Omental fat pad (tissue), 4 donors: ENCODE measurements around the gene HORMAD2. TPM values are rescaled to one million over a fixed set of nuclear protein-coding genes. Genes with fewer than 3 reads are reported as not detected.

Source experiments
- ATAC-seq: fragments of 150-250 bp; one replicate; pipeline ENCODE4 v1.9.1; 2016; ENCODE audit warnings: mild to moderate bottlenecking, moderate library complexity; ENCODE audit not compliant: low FRiP score
- DNase-seq: peaks from one replicate; pipeline ENCODE4 v3.0.0-alpha.2; 2019; ENCODE audit warnings: low spot score
- total RNA-seq, 4 donors: library from RNA; depleted of rRNA; stranded (reverse); fragments of >200 nt; gene quantifications; one replicate each; pipeline ENCODE4 v1.1.0, GENCODE V29; 2016
- TF ChIP-seq, protein P1 (sequence below), 3 donors: fragments of 450-650 bp; IDR thresholded peaks; one replicate each; pipeline ENCODE4 v1.5.1; 2016 to 2017; ENCODE audit warnings: antibody characterized with exemption in 3 of 3, mild to moderate bottlenecking in 3 of 3, moderate library complexity in 2 of 3

The HORMAD2 gene
- total RNA-seq, 4 donors from 2014 or later = not detected

DNA sequence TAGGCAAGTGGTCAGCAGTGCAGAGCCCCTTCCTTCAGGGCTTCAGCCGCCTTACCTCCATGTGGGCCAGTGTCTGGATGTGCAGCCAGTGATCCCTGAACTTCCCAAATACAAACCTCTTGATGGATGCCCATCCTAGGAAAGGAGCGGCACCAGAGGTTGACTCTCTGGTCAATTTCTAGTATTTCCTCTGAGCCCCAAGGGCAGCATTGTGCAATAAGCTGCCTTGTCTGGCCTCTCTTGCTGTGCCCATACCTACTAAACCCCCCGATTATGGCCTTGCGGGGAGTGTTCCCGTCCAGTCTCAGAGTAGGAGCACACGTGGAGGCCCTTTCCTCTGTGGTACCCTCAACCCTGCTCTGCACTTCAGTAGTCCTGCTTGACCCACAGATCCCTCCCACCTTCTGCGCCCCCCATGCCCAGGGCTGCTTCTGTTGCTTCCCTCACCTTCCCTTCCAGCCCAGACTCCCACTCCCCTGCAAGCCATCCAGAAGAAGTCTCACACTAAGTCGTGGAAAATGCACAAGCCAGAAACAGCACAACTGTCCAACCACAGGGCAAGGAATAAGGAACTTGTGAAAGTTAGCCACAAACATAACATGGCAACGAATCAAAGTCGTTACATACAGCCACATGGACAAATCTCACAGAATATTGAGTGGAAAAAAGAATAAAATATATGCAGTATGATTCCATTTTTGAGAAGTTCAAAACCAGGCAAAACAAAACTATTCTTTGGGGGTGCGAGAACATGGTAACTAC lies 39.6 kb upstream of the HORMAD2 start:
- ATAC-seq (no peak), DNase-seq (no peak)
- TF ChIP-seq, protein P1, sequence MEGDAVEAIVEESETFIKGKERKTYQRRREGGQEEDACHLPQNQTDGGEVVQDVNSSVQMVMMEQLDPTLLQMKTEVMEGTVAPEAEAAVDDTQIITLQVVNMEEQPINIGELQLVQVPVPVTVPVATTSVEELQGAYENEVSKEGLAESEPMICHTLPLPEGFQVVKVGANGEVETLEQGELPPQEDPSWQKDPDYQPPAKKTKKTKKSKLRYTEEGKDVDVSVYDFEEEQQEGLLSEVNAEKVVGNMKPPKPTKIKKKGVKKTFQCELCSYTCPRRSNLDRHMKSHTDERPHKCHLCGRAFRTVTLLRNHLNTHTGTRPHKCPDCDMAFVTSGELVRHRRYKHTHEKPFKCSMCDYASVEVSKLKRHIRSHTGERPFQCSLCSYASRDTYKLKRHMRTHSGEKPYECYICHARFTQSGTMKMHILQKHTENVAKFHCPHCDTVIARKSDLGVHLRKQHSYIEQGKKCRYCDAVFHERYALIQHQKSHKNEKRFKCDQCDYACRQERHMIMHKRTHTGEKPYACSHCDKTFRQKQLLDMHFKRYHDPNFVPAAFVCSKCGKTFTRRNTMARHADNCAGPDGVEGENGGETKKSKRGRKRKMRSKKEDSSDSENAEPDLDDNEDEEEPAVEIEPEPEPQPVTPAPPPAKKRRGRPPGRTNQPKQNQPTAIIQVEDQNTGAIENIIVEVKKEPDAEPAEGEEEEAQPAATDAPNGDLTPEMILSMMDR (IDR thresholded peaks at IDR 0.05) = no peak

DNA sequence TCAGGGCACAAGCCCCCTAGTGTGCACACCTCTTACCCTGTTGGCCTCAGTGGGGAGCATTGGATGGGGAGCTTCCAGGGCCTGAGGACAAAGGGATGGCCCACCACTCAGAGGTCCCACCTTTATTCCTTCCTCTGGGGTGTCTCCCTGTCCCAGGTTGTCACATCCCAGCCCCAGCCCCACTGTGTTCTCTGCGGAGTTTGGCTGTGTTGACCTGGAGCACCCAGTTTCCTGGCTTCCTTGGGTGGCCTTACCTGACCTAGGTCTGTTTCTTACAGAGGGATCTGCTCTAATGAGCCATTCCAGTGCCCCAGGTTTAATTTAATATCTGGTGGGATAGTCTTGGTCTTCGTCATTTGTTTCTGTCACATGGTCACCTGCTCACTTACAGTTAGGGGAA lies 38.8 kb upstream of the HORMAD2 start:
- TF ChIP-seq, protein P1 (IDR thresholded peaks at IDR 0.05) = no peak
- DNase-seq = no peak
- no peak for ATAC-seq

DNA sequence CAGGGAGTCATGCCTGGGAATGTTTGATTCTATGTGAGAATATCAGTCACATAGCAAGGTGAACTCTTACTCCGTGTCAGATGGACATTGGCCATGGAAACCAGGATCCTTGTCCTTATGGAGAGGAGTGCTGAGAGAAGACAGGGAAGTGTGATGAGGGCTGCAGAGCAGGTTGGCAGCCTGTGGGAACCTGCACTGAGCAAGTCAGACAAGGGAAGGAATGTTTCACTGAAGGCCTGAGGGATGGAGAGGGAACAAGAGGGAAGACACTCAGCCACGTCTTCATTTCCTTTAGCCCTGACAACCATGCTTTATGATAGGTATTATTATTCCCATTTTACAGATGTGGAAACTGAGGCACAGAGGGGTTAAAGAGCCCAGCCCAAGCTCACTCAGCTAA lies 38.4 kb upstream of the HORMAD2 start:
- ATAC-seq = no peak
- TF ChIP-seq, protein P1 (IDR thresholded peaks at IDR 0.05) = no peak
- no peak for DNase-seq

DNA sequence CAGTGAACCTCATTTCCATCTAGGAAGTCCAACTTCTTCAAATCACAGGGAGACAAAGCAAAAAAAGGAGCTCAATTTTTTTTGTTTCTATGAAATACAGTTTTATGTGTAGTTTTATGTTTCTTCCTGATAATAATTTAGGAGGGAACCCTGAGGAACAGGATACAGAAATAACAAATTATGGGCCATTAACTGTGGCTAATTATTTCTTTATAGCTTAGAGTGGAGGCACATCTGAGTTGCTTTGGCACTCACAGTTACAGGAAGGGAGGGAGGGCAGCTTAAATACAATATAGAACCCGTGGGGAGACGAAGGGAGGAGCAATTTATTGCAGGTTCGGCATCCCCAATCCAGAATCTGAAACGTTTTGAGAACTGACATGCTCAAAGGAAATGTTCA lies 37.1 kb upstream of the HORMAD2 start:
- no peak for ATAC-seq
- no peak for DNase-seq
- TF ChIP-seq, protein P1 (IDR thresholded peaks at IDR 0.05) = no peak

DNA sequence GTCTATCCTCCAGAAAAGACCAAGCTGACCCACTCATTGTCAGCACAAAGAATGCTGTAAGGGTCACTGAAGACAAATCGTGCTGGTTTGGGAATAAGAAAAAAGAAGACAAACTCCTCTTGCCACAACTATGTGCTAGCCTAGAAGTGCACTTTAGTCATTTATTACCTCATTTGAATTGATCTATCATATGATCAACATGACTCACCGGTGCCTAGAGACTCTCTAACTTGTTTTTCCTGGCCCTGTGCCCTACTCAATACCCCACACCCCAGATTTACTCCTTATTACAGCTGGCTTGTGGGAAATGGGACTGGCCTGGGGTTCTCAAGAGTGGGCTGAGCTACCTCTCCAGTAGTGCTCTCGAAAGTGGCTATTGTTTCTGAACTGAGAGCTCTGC lies 35.9 kb upstream of the HORMAD2 start:
- DNase-seq (no peak), ATAC-seq (peak; percentile 61)
- TF ChIP-seq, protein P1 (IDR thresholded peaks at IDR 0.05) = no peak

DNA sequence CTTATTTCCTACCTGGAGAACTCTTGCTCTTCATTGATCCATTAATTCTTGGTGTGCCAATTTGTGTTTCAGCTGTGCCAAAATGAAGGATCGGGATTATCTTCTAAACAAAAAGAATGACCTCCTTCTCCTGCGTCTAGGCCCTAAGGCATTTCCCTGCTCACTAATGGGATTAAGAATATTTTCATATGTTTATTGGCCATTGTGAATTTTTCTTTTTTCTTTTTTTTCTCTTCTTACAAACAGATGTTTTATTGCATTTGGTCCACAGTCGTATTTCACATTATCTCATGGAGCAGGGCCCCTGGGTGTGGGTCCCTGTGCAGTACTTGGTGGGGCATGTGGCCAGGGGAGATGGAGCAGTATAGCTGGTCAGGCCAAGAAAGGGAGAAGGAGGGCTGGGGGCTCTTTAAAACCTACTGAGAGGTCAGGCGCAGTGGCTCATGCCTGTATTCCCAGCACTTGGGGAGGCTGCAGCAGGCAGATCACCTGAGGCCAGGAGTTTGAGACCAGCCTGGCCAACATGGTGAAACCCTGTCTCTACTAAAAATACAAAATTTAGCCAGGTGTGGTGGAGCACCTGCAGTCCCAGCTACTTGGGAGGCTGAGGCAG lies 35.3 kb upstream of the HORMAD2 start:
- no peak for ATAC-seq
- TF ChIP-seq, protein P1 (IDR thresholded peaks at IDR 0.05) = no peak
- DNase-seq = no peak

DNA sequence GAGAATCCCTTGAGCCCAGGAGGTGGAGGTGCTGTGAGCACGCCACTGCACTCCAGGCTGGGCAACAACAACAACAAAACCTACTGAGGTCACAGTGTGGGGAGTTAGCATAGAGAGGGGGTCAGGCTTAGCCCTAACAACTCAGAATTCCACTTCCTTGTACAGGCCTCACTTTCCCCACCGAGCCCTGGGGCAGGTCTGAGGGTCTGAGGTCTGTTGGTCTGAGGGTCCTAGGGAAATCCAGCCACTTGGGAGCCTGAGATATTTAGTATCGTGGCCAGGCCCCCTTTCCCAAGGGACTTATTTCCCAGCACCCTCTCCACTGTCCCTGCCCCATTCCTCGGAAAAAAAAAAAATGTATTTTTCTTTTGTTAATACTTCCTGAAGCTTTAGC lies 34.8 kb upstream of the HORMAD2 start:
- ATAC-seq = no peak
- TF ChIP-seq, protein P1 (IDR thresholded peaks at IDR 0.05) = no peak
- DNase-seq = no peak
